Muscle layer of duodenum (tissue), 2 donors: Measurements from ENCODE around the gene EPB41.

Source experiments
- H3K27ac ChIP-seq: one replicate; pipeline ENCODE4 v1.7.0; 2013; ENCODE audit warnings: mild to moderate bottlenecking, low read length
- H3K27me3 ChIP-seq: one replicate; pipeline ENCODE4 v1.7.0; 2013; ENCODE audit warnings: low read depth, mild to moderate bottlenecking, control low read depth, low read length
- H3K36me3 ChIP-seq, 2 donors: one replicate each; pipeline ENCODE4 v1.7.0; 2013; ENCODE audit warnings: low read length in 2 of 2, control low read depth in 1 of 2, mild to moderate bottlenecking in 1 of 2; ENCODE audit not compliant: insufficient read depth in 2 of 2, control insufficient read depth in 1 of 2
- H3K4me1 ChIP-seq, 2 donors: one replicate each; pipeline ENCODE4 v1.7.0; 2013; ENCODE audit warnings: low read length in 2 of 2, mild to moderate bottlenecking in 2 of 2, control low read depth in 1 of 2, moderate library complexity in 1 of 2; ENCODE audit not compliant: insufficient read depth in 2 of 2, control insufficient read depth in 1 of 2
- H3K4me3 ChIP-seq, 2 donors: one replicate each; pipeline ENCODE4 v1.7.0; 2013; ENCODE audit warnings: low read length in 2 of 2, low read depth in 1 of 2, mild to moderate bottlenecking in 1 of 2
- H3K9me3 ChIP-seq, 2 donors: one replicate each; pipeline ENCODE4 v1.7.0; 2013; ENCODE audit warnings: low read length in 2 of 2, control low read depth in 1 of 2, mild to moderate bottlenecking in 1 of 2; ENCODE audit not compliant: control insufficient read depth in 1 of 2
- donor health status: healthy.

Gene EPB41

DNA sequence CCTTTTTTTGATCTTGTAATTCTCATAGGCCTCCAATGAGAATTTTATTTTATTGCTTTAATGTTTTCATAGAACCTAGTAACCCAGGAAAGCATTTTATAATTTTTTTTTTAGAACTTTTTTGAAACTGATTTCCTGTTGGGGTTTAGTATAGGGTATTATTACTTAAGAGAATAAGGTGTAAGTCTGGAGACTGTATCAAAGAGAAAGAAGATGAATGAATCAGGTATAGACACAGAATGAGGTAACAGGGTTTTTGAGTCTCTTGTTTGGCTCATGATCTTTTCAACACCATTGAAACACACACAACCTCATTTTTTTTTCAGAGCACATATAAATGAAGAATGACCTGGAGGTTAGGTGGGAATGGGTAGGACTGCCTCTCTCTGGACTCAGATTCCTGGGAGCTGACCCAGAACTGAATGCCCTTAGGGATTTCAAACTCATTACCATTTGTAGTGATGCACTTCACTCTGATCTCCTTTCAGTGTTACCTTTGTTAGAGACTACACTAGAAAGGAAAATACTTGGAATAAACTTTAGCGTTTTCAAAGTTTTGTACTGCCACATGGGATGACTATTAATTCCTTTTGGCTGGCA is 51.0 kb downstream of the EPB41 start:
- Histone ChIP-seq H3K4me3 (no peak overlapping the region), H3K36me3 (no peaks in the 10 kb centered on the region), H3K27me3 (no peaks in the 10 kb centered on the region), H3K9me3 (no peaks in the 10 kb centered on the region), H3K4me1 (no peaks in the 10 kb centered on the region), H3K27ac (no peak overlapping the region)

GRCh38 chr1:28966617-28967016 is 52.2 kb downstream of the EPB41 start:
- Histone ChIP-seq H3K27ac (no peak overlapping the region), H3K9me3 (no peaks in the 10 kb centered on the region), H3K4me3 (no peak overlapping the region), H3K27me3 (no peaks in the 10 kb centered on the region), H3K36me3 (no peaks in the 10 kb centered on the region), H3K4me1 (no peaks in the 10 kb centered on the region)

- H3K9me3 ChIP-seq = no peaks in the 10 kb centered on the region
- H3K27me3 ChIP-seq = no peaks in the 10 kb centered on the region
- no peaks in the 10 kb centered on the region for H3K4me1 ChIP-seq
- H3K27ac ChIP-seq = no peak overlapping the region
- H3K36me3 ChIP-seq = peaks cover 0 to 4% of the 10 kb centered on the region in 2 donors
- no peak overlapping the region for H3K4me3 ChIP-seq
These were observed 57.8 kb downstream of the EPB41 start for GRCh38 chr1:28971980-28972771.

DNA sequence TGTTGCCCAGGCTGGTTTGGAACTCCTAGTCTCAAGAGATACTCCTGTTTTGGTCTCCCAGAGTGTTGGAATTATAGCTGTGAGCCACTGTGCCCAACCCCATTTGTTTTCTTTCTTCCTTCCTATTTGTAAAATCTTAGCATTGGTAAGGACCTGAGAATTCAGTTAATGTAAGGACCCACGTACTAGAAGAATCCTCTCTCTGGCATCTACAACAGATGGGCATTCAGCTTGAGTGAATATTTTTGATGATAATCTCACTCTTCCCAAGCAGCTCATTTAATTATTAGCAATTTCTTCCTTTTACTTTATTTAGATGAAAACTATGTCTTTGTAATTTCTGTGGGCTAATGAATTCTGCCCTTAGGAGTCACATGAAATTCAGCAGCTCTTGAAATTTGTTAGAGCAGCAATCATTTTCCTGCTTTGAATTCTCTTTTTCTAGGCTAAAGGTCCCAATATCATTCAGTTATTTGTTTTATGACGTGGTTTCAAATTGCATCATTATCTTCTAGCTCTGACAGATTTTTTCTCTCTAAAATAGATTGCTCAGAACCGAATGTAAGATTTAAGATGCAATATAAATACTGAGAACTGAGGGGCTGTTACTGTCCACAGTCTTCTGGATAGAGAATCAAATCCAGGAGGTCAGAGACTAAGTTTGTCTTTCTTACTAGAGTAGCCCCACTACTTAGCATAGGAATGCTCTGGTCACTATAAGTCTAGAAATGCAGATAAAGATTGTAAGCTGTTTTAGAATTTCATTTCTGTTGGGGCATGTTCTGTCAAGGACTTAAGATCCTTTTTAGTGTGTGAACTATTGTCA is 59.4 kb downstream of the EPB41 start:
- Histone ChIP-seq H3K27ac (no peak overlapping the region), H3K4me1 (no peaks in the 10 kb centered on the region), H3K27me3 (no peaks in the 10 kb centered on the region), H3K9me3 (no peaks in the 10 kb centered on the region), H3K36me3 (peaks cover 0 to 4% of the 10 kb centered on the region in 2 donors), H3K4me3 (no peak overlapping the region)

GRCh38 chr1:28974432-28974831 is 60.1 kb downstream of the EPB41 start:
- Histone ChIP-seq H3K4me1 (no peaks in the 10 kb centered on the region), H3K27me3 (no peaks in the 10 kb centered on the region), H3K36me3 (peaks cover 0 to 4% of the 10 kb centered on the region in 2 donors), H3K4me3 (no peak overlapping the region), H3K9me3 (no peaks in the 10 kb centered on the region), H3K27ac (no peak overlapping the region)

GRCh38 chr1:28976248-28976647 is 61.9 kb downstream of the EPB41 start:
- peaks cover 0 to 4% of the 10 kb centered on the region in 2 donors for H3K36me3 ChIP-seq
- H3K4me1 ChIP-seq = no peaks in the 10 kb centered on the region
- no peak overlapping the region for H3K27ac ChIP-seq
- H3K9me3 ChIP-seq = no peaks in the 10 kb centered on the region
- no peak overlapping the region for H3K4me3 ChIP-seq
- no peaks in the 10 kb centered on the region for H3K27me3 ChIP-seq

- H3K9me3 ChIP-seq = no peaks in the 10 kb centered on the region
- H3K4me3 ChIP-seq = no peak overlapping the region
- H3K27me3 ChIP-seq = no peaks in the 10 kb centered on the region
- H3K36me3 ChIP-seq = no peaks in the 10 kb centered on the region
- no peak overlapping the region for H3K27ac ChIP-seq
- no peaks in the 10 kb centered on the region for H3K4me1 ChIP-seq
These were observed 66.8 kb downstream of the EPB41 start for GRCh38 chr1:28981210-28981609.

GRCh38 chr1:28982198-28982597 is 67.8 kb downstream of the EPB41 start:
- Histone ChIP-seq H3K27me3 (no peaks in the 10 kb centered on the region), H3K27ac (no peak overlapping the region), H3K9me3 (no peaks in the 10 kb centered on the region), H3K4me3 (no peak overlapping the region), H3K36me3 (no peaks in the 10 kb centered on the region), H3K4me1 (no peaks in the 10 kb centered on the region)

- H3K27me3 ChIP-seq = no peaks in the 10 kb centered on the region
- no peaks in the 10 kb centered on the region for H3K4me1 ChIP-seq
- H3K36me3 ChIP-seq = no peaks in the 10 kb centered on the region
- H3K4me3 ChIP-seq = no peak overlapping the region
- H3K9me3 ChIP-seq = no peaks in the 10 kb centered on the region
- H3K27ac ChIP-seq = no peak overlapping the region
These were observed 68.7 kb downstream of the EPB41 start for GRCh38 chr1:28983091-28983490.

DNA sequence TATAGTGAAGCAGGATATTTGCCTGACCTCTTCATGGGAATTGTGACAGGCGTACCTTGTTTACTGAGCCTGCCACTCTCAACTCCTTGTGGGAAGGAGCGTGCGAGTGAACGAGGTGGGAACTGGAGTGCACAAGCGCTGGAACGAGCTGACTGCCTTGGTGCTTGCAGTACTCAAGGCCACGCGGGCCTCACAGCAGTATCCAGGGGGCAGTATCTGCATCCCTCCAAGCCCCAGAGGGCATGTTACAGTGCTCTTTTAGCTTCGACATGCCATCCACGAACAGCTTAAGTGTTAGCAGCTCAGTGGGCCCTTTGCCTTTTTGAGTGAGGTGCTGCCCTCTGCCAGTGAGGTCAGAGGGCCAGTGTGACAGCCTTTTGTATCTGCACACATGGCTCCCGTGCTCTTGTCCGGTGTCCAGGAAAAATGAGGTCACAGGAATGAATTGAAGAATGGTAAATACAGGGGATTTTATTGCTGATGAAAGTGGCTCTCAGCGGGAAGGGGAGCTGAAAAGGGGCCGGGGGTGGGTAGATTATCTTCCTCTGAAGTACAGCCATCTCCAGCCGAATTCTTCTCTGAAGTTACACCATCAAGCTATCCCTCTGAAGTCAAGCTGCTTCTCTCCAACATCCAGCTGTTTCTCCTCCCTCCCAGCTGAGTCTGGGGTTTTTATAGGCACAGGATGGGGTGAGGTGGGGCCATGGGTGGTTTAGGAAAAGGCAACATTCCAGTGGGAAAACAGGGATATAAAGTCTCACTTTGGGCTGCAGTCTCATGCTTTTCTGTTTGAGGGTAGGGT is 69.3 kb downstream of the EPB41 start:
- Histone ChIP-seq H3K27ac (no peak overlapping the region), H3K27me3 (no peaks in the 10 kb centered on the region)

GRCh38 chr1:28984311-28984684 is 69.9 kb downstream of the EPB41 start:
- Histone ChIP-seq H3K4me1 (no peaks in the 10 kb centered on the region), H3K36me3 (no peaks in the 10 kb centered on the region), H3K9me3 (no peaks in the 10 kb centered on the region), H3K4me3 (no peak overlapping the region), H3K27ac (no peak overlapping the region), H3K27me3 (no peaks in the 10 kb centered on the region)

More for the DNA sequence above, 69.3 kb downstream of the EPB41 start:
- H3K9me3 ChIP-seq = no peaks in the 10 kb centered on the region
- H3K4me1 ChIP-seq = no peaks in the 10 kb centered on the region
- no peaks in the 10 kb centered on the region for H3K36me3 ChIP-seq
- H3K4me3 ChIP-seq = no peak overlapping the region
